ENCODE results near the gene HIGD1A.

The HIGD1A gene

DNA sequence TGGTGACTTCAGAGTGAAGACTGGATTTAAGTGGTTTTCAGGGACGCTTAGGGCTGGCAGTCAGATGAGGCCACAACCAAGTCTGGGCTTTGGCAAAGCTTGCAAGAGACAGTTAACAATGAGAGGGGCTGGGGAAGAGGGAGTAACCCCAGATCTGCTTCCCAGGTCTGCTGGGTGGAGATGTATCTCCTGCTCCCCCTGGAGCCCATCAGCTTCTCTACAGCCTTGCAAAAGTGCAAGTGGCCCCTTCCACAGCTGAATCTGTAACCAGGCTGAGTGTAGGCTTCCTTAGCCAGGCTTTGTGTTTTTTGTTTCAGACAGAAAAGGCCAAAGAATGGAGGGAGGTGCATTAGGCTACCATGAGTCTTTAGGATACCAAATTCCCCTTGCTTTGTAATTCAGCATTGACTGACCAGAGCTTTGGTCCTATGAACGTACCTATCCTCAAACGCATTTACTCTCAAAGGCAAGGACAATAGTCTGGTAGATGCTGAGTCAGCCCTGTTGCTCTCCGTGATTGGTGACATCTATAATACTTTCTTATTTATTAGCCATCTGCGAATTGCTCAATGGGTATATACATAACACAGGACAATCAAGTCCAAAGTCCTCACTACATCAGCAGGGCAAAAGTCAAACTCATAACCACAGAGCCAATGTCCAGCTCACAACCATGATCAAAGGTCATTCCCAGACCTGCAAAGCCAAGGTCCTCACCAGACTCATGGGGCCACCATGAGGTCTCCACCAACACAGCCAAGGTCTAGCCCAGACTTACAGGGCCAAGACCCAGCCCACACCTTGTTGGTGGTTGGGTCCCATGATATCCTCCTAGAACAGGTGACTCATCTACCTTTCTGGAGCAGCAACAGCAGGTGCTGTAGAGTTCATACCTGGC lies 48.4 kb downstream of the HIGD1A start:
- Histone ChIP-seq H2BK12ac (ENCODE audit: low read length) (no peak overlapping the region), H3K9me3 (ENCODE audit: insufficient read depth, low read depth, low read length) (no peaks in the 10 kb centered on the region), H3K18ac (ENCODE audit: low read length) (no peak overlapping the region), H3K4me1 (ENCODE audit: control insufficient read depth in 1 of 2, insufficient read depth in 2 of 2, low read length in 2 of 2) (peaks cover 0 to 3% of the 10 kb centered on the region in 2 experiments), H3K9ac (ENCODE audit: low read length) (no peak overlapping the region), H3K27me3 (ENCODE audit: insufficient read depth, low read length) (no peaks in the 10 kb centered on the region), H3K4me3 (ENCODE audit: low read depth, low read length) (no peak overlapping the region), H3K14ac (ENCODE audit: low read length) (no peak overlapping the region), H3K36me3 (ENCODE audit: control insufficient read depth in 1 of 2, insufficient read depth in 2 of 2, low read length in 2 of 2) (no peaks in the 10 kb centered on the region), H3K79me1 (ENCODE audit: low read length) (no peaks in the 10 kb centered on the region), H3K23ac (ENCODE audit: low read length) (no peak overlapping the region), H4K12ac (ENCODE audit: low read depth, low read length) (no peak overlapping the region), H2BK120ac (ENCODE audit: insufficient read depth, low read length, poor library complexity) (no peak overlapping the region), H4K8ac (ENCODE audit: low read depth, low read length) (no peak overlapping the region), H3K4me2 (ENCODE audit: low read length) (no peak overlapping the region), H3K27ac (ENCODE audit: low read depth, low read length) (no peak overlapping the region), H4K91ac (ENCODE audit: low read depth, low read length) (no peak overlapping the region), H3K4ac (ENCODE audit: low read depth, low read length) (no peak overlapping the region), H3K79me2 (ENCODE audit: control insufficient read depth, insufficient read depth, low read length, poor library complexity) (no peaks in the 10 kb centered on the region), H2BK5ac (ENCODE audit: low read depth, low read length, poor library complexity) (no peak overlapping the region), H2AFZ (ENCODE audit: insufficient read depth, low read length, poor library complexity) (no peak overlapping the region), H2AK5ac (ENCODE audit: low read length) (no peak overlapping the region)
- DNase-seq = no peak
- no CpG with 5 or more reads among the region's 5 CpGs for WGBS (ENCODE audit: extremely low coverage, insufficient coverage, insufficient read length)

DNA sequence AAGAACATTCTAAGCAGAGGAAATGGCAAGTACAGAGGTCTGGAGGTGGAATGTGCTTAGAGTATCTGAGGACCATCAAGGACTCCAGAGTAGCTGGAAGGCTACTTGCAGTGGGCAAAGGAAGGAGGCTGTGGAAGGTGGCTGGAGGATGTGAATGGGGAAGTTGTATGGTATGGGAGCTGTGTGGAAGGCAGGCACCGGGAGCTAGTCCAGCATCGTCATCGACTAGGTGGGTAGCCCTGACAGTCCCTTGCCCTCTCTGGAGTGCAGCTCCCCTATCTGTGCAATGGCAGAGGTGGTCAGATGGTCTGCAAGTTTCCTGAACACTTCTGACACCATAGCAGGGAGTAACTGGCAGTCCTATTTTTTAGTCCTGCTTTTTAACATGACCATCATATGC lies 50.5 kb downstream of the HIGD1A start:
- no peak overlapping the region for H2AK5ac ChIP-seq (ENCODE audit: low read length)
- H2BK5ac ChIP-seq (ENCODE audit: low read depth, low read length, poor library complexity) = no peak overlapping the region
- no peak overlapping the region for H4K12ac ChIP-seq (ENCODE audit: low read depth, low read length)
- H3K79me2 ChIP-seq (ENCODE audit: control insufficient read depth, insufficient read depth, low read length, poor library complexity) = no peaks in the 10 kb centered on the region
- no peak overlapping the region for H4K8ac ChIP-seq (ENCODE audit: low read depth, low read length)
- no peaks in the 10 kb centered on the region for H3K79me1 ChIP-seq (ENCODE audit: low read length)
- H2AFZ ChIP-seq (ENCODE audit: insufficient read depth, low read length, poor library complexity) = no peak overlapping the region
- no peak overlapping the region for H3K4ac ChIP-seq (ENCODE audit: low read depth, low read length)
- H3K18ac ChIP-seq (ENCODE audit: low read length) = no peak overlapping the region
- no peaks in the 10 kb centered on the region for H3K36me3 ChIP-seq (ENCODE audit: control insufficient read depth in 1 of 2, insufficient read depth in 2 of 2, low read length in 2 of 2)
- no peak overlapping the region for H3K4me2 ChIP-seq (ENCODE audit: low read length)
- no CpG with 5 or more reads among the region's 3 CpGs for WGBS (ENCODE audit: extremely low coverage, insufficient coverage, insufficient read length)
- H4K91ac ChIP-seq (ENCODE audit: low read depth, low read length) = no peak overlapping the region
- H3K14ac ChIP-seq (ENCODE audit: low read length) = no peak overlapping the region
- H2BK12ac ChIP-seq (ENCODE audit: low read length) = no peak overlapping the region
- no peak overlapping the region for H2BK120ac ChIP-seq (ENCODE audit: insufficient read depth, low read length, poor library complexity)
- no peak overlapping the region for H3K27ac ChIP-seq (ENCODE audit: low read depth, low read length)
- no peak for DNase-seq
- peak overlapping the region; percentile 58 for H3K23ac ChIP-seq (ENCODE audit: low read length)
- no peaks in the 10 kb centered on the region for H3K9me3 ChIP-seq (ENCODE audit: insufficient read depth, low read depth, low read length)
- no peak overlapping the region for H3K4me3 ChIP-seq (ENCODE audit: low read depth, low read length)
- H3K4me1 ChIP-seq (ENCODE audit: control insufficient read depth in 1 of 2, insufficient read depth in 2 of 2, low read length in 2 of 2) = peaks cover 2 to 7% of the 10 kb centered on the region in 2 experiments
- H3K27me3 ChIP-seq (ENCODE audit: insufficient read depth, low read length) = no peaks in the 10 kb centered on the region
- H3K9ac ChIP-seq (ENCODE audit: low read length) = no peak overlapping the region

DNA sequence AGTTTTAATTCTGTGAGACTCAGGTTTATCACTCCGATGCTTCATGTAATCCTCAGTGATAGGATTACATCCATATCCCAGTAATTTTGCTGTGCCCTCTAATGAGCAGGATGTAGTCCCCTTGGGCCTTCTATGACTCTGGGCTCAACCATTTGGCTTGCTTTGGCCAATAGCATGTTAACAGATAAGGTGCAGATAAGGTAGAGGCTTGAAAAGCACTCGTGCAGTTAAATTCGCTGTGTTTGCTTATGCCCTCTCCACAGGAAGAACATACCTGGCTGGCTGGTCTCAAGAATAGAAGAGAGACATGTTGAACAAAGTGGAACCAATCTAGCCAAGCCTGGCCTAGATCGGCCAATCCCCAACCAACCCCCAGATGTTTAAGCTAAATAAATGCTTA lies 51.3 kb downstream of the HIGD1A start:
- Histone ChIP-seq H3K4me1 (ENCODE audit: control insufficient read depth in 1 of 2, insufficient read depth in 2 of 2, low read length in 2 of 2) (peaks cover 2 to 7% of the 10 kb centered on the region in 2 experiments), H3K23ac (ENCODE audit: low read length) (no peak overlapping the region), H3K79me2 (ENCODE audit: control insufficient read depth, insufficient read depth, low read length, poor library complexity) (no peaks in the 10 kb centered on the region), H2BK5ac (ENCODE audit: low read depth, low read length, poor library complexity) (no peak overlapping the region), H3K9me3 (ENCODE audit: insufficient read depth, low read depth, low read length) (no peaks in the 10 kb centered on the region), H3K27ac (ENCODE audit: low read depth, low read length) (no peak overlapping the region), H3K36me3 (ENCODE audit: control insufficient read depth in 1 of 2, insufficient read depth in 2 of 2, low read length in 2 of 2) (no peaks in the 10 kb centered on the region), H4K91ac (ENCODE audit: low read depth, low read length) (no peak overlapping the region), H3K27me3 (ENCODE audit: insufficient read depth, low read length) (no peaks in the 10 kb centered on the region), H4K12ac (ENCODE audit: low read depth, low read length) (no peak overlapping the region), H2BK12ac (ENCODE audit: low read length) (no peak overlapping the region), H3K4me3 (ENCODE audit: low read depth, low read length) (no peak overlapping the region), H3K14ac (ENCODE audit: low read length) (no peak overlapping the region), H3K4ac (ENCODE audit: low read depth, low read length) (no peak overlapping the region), H3K18ac (ENCODE audit: low read length) (no peak overlapping the region), H3K79me1 (ENCODE audit: low read length) (no peaks in the 10 kb centered on the region), H2BK120ac (ENCODE audit: insufficient read depth, low read length, poor library complexity) (no peak overlapping the region), H2AK5ac (ENCODE audit: low read length) (no peak overlapping the region), H4K8ac (ENCODE audit: low read depth, low read length) (no peak overlapping the region), H3K9ac (ENCODE audit: low read length) (no peak overlapping the region), H3K4me2 (ENCODE audit: low read length) (no peak overlapping the region), H2AFZ (ENCODE audit: insufficient read depth, low read length, poor library complexity) (no peak overlapping the region)
- no peak for DNase-seq
- no CpG with 5 or more reads among the region's 4 CpGs for WGBS (ENCODE audit: extremely low coverage, insufficient coverage, insufficient read length)

DNA sequence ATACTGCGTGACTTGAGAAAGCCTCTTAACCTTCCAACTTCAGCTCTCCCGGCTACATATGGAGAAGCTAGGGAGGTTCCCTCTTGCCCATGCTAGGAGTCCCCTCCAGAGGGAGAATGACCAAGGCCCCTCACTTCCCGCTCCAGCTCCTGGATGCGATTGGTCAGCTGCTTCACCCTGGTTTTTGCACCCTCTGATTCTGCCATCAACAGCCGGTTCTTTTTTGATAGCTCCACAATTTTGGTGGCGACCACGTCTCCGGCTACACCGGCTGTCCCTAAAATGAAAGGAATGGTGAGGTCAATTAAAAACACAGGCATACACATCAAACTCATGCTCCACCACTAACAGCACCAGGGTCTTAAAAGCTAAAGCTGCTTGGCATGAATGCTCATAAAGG lies 51.8 kb downstream of the HIGD1A start:
- Histone ChIP-seq H2BK12ac (ENCODE audit: low read length) (no peak overlapping the region), H3K14ac (ENCODE audit: low read length) (no peak overlapping the region), H3K9ac (ENCODE audit: low read length) (no peak overlapping the region), H3K4ac (ENCODE audit: low read depth, low read length) (no peak overlapping the region), H4K91ac (ENCODE audit: low read depth, low read length) (no peak overlapping the region), H3K9me3 (ENCODE audit: insufficient read depth, low read depth, low read length) (no peaks in the 10 kb centered on the region), H3K79me1 (ENCODE audit: low read length) (no peaks in the 10 kb centered on the region), H3K36me3 (ENCODE audit: control insufficient read depth in 1 of 2, insufficient read depth in 2 of 2, low read length in 2 of 2) (no peaks in the 10 kb centered on the region), H3K18ac (ENCODE audit: low read length) (no peak overlapping the region), H2AK5ac (ENCODE audit: low read length) (no peak overlapping the region), H3K4me2 (ENCODE audit: low read length) (no peak overlapping the region), H3K27me3 (ENCODE audit: insufficient read depth, low read length) (no peaks in the 10 kb centered on the region), H3K4me3 (ENCODE audit: low read depth, low read length) (no peak overlapping the region), H3K23ac (ENCODE audit: low read length) (no peak overlapping the region), H3K4me1 (ENCODE audit: control insufficient read depth in 1 of 2, insufficient read depth in 2 of 2, low read length in 2 of 2) (peaks cover 2 to 7% of the 10 kb centered on the region in 2 experiments), H2BK5ac (ENCODE audit: low read depth, low read length, poor library complexity) (no peak overlapping the region), H4K12ac (ENCODE audit: low read depth, low read length) (no peak overlapping the region), H4K8ac (ENCODE audit: low read depth, low read length) (no peak overlapping the region), H3K27ac (ENCODE audit: low read depth, low read length) (no peak overlapping the region), H2AFZ (ENCODE audit: insufficient read depth, low read length, poor library complexity) (no peak overlapping the region), H2BK120ac (ENCODE audit: insufficient read depth, low read length, poor library complexity) (no peak overlapping the region), H3K79me2 (ENCODE audit: control insufficient read depth, insufficient read depth, low read length, poor library complexity) (no peaks in the 10 kb centered on the region)
- no CpG with 5 or more reads among the region's 9 CpGs for WGBS (ENCODE audit: extremely low coverage, insufficient coverage, insufficient read length)
- DNase-seq = no peak

Measured in trophoblast cell (in vitro differentiated cells and primary cell).